ENCODE results near the gene GUK1.

GUK1 gene

DNA sequence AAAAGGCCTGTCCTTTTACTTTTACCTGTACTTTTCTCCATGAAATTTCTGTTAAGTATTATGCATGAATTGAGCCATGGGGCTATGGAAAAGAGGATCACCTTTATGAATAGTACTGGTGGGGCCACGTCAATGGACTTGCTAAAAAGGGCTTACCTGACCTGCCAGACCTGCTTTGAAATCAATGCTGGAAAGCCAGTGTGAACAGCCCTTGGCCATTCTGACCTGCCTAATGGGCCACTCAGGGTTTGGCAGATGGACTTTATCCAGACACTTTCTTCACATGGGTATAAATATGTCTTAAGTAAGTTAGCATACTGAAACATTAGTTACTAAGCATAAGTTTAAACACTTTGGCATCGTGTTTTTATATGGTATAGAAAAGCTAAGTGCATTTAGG is 8.3 kb upstream of the GUK1 start:
- no peak for DNase-seq (ENCODE audit: low read depth)

DNA sequence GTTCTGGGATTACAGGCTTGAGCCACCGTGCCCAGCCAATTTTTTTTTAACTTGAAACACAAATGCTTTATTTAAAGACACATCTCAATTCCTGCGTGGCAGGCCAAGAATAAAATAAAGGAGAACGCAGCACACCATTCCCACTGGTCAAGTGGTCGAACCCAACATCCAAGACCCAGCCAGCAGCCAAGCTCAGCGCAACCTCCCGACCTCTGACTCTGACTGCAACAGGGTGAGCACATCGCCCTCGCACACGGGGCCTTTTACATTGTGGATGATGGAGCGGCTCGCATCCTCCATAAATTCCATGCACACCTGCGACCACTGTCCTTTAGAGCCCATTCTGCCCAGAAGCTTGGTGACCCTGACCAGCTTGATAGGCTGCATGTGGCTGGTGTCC is 5.5 kb upstream of the GUK1 start:
- no peak for DNase-seq (ENCODE audit: low read depth)

DNA sequence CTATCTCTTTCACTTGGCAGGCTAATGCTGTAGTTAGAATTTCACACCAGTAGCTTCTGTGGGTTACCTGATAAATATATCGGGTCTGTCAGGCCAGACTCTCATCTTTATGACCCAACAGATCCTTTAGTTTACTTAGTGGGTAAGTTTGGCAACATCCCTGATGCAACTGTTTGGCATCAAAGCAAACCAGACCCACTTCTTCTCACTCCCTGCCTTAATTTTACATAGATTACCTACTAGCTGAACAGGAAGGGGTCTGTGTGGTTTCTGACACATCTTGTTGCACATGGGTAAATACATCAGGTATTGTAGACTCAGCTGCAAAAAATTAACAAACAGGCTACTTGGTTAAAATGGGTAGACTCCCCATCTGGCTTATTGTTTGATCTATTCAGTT is 3.2 kb upstream of the GUK1 start:
- DNase-seq (ENCODE audit: low read depth), result no peak

DNA sequence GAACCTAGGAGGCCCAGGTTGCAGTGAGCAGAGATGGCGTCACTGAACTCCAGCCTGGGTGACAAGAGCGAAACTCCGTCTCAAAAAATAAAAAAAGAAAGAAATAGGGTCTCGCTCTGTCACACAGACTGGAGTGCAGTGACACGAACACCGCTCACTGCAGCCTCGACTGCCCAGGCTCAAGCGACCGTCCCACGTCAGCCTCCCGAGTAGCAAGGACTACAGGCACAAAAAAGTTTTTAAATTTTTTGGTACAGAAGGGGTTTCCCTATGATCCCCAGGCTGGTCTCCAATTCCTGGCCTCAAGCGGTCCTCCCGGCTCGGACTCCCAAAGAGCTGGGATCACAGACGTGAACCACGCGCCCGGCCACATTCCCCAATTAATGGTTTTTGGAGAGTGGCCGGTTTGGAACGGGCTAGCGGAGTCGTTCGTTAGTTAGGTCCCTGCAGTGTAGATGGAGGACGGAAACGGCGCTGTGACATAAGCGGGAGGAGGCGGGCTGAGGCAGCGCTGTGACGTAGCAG is 611 bp upstream of the GUK1 start:
- DNase-seq (ENCODE audit: low read depth), result no peak

DNA sequence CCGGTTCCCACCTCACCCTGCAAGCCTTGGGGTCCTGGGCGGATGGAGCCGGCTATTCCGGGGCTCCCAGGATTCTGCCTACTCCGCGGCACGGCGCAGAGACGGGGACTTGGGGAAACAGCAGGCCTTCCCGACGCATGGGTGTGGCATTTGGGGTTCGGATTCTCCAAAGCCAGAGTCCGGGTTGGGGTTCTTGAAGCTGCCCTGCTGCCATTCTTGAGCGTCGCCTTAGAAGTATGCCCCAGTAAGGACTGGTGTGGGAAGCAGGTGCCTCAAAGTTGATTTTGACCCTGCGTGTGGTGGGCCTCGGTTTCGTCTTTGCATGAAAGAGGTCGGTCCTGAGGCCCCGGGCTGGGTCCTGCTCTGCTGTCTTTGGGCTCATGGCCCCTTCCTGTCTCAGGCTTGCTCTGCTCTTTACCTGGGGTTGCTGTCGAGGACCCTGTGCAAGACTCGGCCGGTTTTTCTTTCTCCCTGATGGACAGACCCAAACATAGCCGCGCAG is 696 bp downstream of the GUK1 start:
- DNase-seq (ENCODE audit: low read depth), result no peak

DNA sequence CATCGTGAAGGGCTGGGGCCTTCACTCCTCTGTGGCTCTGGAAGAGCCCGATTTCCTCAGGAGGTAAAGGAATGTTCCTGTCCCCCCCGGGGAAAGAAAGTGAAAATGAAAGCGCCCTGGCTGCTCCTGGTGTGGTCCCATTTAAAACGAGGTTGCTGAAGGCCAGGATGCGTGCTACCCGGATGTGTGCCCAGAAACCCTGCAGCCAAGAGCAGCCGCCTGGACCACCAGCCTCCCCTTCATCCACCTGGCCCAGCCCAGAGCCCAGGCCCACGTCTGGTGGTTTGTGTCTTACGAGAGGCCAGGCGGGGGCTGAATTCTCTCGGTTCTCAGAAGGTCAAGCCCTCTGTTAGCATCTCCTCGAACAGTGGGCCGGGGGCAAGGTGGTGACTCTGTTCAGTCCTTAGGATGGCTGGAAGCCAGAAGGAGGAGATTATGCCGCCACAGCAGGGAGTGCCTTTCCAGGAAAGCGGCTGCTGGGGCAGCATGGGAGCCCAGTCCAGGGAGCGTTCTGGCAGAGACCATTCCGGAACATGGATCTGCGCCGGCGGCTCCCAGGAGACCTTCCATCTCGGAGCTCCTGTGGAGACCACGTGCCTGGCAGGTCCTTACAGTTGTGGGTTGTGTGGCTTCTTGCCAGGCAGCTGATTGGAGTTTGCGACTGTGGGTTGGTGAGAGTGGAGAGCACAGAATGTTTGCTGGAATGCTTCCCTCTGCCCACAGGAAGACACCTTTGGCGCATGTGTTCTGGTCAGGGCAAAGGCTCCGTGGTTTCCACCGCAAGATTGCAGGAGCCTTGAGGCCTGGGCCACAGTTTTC is 1.4 kb downstream of the GUK1 start:
- DNase-seq (ENCODE audit: low read depth), result peak; percentile 64

DNA sequence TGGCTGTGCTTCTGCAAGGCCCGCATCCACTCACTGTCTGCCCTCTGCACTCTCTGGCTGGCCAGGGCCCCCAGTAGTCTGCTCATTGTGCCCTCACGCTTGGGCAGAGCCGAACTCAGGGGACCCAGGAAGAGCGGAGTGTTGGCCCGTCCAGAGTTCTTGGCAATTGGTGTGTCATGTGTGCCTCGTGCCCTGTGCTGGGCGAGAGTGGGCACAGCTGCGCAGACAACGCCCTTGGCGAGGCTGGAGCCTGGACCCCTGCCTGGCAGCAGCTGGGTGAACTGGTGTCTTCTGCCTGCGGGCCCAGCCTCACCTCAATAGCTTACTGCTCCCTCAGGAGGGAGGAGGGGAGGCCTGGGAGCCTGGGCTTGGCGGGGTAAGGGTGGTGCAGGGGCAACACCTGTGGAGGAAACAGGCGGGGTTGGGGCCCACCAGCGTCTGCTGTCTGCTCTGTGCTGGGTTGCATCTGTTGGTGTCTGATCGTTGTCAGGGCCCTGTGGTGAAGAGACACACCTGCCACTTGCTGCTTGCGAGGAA is 2.1 kb downstream of the GUK1 start:
- DNase-seq (ENCODE audit: low read depth), result no peak

DNA sequence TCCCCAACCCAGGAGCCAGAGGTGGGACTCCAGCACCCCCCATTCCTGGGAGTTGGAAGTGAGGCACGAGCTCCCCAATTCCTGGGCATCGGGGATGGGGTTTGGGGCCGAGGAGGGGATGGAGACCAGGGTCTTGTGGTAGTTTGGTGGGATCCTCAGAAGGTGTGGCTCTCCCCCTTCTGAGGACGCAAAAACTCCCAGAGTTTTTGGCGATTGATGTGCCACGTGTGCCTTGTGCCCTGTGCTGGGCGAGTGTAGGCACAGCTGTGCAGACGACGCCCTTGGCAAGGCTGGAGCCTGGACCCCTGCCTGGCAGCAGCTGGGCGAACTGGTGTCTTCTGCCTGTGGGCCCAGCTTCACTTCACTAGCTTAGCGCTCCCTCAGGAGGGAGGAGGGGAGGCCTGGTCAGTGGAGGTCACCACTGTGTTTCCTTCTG is 2.6 kb downstream of the GUK1 start:
- no peak for DNase-seq (ENCODE audit: low read depth)

DNA sequence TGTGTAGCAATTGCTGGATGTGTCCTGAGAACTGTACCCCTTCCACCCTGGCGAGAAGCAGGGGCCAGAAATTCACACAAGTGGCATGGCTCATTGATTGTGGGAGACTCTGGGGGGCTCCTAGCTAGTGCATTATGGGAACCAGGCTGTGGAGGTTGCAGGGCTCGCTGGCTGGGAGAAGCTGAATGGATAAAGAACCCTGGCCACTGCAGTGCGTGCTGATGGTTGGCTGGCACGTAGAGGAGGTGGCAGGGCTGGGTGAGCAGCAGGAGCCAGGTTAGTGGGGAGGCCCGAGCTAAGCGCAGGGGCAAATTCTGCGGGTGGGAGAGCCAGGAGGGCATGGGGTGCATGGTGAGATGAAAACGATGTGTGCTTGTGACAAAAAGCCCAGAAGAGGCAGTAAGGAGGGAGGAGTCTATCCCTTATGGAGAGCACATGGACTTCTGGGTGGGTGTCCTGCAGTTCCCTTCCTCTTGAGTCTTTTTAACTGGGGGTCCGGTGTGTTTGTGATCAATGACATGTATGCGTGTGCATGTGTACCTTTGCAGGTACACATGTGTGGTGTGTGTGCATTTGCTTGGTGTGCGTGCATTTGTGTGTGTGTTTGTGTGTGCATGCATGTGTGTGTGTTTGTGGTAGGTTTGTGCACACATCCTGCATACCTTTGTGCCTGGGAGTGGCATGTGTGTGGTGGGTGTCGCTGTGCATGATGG is 3.6 kb downstream of the GUK1 start:
- DNase-seq (ENCODE audit: low read depth), result no peak

DNA sequence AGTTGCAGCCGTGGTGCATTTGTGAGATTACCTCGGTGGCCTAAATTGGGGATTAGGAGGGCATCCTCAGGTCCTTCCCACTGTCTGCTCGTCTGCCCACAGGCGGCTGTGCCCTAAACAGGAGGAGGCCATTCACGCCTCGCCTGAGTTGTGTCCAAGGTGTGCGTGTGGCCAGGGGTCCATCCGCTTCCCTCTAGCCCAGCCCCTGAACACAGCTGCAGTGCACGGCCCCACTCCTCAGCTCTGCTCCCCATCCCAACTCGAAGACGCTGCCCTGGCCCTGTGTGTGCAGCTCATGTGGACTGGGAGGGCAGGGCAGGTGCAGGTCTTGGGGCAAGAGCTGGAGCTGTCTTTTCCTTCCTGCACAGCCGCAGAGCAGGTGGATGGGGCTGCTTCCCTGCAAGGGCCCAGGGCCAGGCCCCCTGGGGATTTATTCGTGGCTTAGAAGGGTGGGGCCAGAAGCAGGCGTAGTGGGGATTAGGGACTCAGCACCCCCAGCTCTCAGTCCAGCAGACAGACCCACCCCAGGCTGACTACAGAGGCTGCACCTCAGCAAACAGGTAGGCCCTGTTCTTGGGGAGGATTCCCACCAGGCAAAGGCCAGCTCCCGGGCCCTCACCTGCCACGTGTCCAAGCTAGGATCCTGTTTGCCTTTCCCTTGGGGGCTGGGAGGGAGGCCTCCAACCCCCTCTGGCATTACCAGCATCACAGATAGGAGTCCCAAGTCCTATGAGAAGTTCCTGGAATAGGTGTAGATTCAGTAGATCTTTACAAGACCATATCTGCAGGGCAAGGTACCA is 4.3 kb downstream of the GUK1 start:
- no peak for DNase-seq (ENCODE audit: low read depth)

DNA sequence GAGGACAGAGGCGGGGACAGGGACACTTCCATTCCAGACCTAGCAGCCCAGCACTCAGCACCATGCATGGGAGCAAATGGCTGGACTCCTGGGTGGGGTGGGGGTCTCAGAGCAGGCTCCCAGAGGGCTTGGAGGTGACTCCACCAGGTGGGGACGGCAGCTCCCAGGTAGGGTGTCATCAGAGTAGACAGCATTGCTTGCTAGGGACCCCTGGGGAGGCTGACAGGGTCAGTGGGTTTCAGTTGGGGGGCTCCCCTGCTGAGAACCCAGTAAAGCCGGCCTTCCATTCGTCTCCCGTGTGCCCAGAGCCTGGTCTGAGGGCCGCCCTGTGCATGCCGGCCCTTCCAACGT is 4.9 kb downstream of the GUK1 start:
- no peak for DNase-seq (ENCODE audit: low read depth)

DNA sequence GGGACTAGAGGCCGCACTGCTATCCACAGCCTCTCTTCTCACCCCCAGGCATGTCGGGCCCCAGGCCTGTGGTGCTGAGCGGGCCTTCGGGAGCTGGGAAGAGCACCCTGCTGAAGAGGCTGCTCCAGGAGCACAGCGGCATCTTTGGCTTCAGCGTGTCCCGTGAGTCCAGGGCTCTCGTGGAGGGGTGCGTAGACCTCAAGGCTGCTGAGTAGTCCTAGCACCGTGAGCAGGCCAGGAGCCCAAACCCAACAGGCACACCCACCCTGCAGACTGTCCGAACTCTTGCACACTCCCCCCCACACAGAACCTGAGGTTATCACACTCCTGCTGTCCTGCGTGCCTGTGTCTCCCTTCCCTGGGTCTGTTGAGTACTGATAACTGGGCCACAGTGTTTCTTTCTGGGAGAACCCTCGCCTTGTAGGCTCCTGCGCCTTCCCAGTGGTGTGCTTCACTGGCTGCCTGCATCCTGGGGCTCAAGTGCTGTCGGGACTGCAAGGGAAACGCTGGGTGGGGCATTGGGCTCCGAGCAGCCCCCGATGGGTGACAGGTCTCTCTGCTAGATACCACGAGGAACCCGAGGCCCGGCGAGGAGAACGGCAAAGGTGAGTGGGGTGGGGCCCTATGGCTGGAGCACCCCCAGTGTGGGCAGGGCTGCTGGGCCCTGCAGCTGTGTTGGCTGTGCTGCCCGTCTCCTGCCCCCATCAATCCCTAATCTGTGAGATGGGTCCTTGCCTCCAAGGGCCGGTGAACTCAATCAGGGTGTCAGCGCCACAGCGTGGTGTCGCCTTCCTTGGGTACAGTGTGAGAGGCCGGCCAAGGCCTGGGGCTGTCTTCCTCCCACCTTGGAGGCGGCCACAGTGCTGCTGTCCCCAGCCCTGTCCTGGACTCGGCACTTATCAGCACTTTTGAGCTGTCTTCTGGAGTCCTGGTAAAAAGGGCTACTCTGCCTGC is 5.7 kb downstream of the GUK1 start:
- no peak for DNase-seq (ENCODE audit: low read depth)

DNA sequence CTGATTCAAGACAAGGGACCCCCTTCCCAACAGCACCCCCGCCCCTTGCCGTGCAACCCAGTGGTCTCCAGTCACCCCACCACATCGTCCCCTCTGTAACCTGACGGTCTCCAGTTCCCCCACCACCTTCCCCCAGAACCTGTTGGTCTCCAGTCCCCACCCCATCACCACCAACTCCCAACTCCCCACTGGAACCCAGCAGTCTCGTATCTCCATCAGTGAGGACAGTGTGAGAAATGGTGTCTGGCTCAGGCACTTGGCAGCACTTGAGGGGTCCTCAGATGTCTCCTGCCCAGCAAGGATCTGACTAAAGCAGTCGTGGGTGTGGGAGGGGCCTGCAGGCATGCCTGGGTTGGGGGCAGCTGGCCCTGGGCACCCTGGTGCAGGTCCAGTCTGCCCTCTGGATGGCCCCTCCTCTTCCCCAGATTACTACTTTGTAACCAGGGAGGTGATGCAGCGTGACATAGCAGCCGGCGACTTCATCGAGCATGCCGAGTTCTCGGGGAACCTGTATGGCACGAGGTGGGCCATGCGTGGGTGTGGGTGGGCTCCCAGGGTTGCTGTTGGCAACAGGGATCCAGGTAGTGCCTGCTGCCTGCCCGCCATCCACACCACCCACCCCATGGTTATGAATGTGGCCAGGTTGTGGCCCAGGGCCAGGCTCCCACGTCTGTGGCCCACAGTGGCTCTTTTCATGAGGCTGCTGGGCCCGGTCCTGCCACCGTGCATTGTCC is 6.5 kb downstream of the GUK1 start:
- DNase-seq (ENCODE audit: low read depth), result no peak

DNA sequence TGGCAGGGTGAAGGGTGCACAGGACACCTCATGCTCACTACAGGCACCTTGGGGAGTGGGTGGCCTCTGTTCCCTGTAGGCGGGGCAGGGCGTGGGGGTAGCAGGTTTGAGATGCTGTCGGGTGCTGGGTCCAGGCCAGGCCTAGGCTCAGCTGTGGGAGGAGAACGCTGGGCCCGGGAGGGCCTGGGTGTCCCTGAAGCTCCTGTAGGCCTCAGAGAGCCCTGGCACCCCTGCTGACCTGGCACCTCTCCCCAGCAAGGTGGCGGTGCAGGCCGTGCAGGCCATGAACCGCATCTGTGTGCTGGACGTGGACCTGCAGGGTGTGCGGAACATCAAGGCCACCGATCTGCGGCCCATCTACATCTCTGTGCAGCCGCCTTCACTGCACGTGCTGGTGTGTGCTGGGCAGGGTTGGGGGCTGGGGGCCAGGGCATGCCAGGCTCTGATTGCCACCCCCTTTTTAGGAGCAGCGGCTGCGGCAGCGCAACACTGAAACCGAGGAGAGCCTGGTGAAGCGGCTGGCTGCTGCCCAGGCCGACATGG is 7.1 kb downstream of the GUK1 start:
- DNase-seq (ENCODE audit: low read depth), result no peak

DNA sequence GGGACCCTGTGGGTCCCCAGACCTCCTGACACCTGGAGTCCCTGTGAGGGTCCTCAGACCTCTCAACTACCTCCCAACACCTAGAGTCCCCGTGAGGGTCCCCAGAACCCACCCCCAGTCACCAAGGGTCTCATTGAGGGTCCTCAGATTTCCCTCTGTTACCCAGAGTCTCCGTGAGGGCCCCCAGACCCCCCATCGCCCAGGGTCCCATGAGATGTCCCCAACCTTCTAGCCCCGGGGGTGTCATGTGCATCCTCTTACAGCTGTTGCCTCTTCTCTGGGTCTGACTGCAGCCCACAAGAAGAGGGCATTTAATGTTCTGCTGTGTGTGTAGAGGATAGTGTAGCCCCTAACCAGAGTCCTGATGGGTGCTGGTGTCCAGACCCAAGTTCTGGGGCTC is 7.7 kb downstream of the GUK1 start:
- DNase-seq (ENCODE audit: low read depth), result no peak

DNA sequence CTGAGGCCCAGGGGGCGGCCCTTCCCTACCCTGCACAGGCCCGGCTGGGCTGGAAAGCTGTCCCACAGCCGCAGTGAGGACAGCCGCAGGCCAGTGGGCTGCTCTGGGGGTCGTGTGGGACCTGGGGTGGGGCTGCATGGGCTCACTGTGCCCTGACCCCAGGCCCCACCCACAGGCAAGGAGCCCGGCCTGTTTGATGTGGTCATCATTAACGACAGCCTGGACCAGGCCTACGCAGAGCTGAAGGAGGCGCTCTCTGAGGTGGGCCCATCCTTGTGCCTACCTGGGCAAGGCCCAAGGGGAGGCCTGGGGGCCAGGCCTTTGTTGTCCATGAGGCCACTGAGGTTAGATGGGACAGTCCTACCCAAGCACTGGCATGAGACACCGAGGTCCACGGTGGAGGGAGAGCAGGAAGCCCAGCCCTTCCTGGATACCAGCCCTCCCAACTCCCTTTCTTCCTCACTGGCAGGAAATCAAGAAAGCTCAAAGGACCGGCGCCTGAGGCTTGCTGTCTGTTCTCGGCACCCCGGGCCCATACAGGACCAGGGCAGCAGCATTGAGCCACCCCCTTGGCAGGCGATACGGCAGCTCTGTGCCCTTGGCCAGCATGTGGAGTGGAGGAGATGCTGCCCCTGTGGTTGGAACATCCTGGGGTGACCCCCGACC is 8.2 kb downstream of the GUK1 start:
- peak; percentile 17 for DNase-seq (ENCODE audit: low read depth)

DNA sequence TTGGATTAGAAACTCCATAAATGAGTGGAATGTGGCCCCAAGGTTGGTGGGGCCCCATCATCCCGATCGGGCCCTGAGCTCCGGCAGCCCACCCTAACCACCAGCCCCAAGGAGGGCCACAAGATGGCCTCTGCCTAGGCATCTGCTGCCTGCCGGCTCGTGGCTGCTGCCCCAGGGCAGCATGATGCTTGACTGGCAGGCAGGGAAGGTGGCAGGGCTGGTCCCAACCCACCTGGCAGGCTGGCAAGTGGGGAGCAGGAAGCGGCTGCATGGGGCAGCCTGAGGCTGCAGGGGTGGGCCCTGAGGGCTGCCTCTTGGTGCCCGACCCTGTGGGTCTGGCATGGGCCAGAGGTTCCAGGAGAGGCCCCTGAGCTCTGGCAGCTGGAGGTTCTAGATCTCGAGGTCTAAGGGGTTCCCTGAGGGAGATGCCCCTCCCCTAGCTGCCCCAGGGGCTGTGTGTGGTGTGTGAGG is 8.9 kb downstream of the GUK1 start:
- DNase-seq (ENCODE audit: low read depth), result no peak

DNA sequence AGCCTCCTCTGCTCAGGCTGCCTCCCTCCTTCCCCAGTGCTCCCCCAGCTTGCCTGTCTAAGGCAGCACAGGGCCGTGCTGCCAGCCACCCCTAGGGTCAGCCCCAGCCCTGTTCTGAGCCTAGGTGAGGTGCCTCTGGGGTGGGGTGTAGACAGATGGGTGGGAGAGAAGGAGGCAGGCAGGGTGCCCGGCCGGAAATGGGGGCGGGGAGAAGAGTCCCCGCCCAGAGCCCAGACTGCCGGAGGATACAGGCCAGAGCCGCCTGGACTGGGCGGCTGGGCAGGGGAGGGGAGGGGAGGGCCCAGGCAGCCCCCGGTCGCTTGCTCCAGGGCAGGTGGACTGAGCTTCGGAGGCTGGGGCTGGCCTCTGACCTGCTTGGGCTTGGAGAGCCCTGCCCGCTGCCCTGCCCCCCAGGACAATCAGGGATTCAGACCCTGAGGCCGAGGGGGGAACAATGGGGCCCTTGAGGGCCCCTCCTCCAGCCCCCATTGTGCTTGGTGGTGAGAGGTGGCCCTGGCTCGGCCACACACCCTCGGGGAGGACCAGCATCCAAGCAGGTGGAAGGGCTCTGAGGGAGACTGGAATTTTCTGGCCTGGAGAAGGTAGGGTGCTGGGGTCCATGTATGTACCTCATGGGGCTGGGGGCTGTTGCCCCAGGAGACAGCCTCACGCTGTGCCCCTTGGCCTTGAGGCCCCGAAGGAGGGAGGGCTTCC is 9.5 kb downstream of the GUK1 start, which contains the start of gene GJC2:
Gene GJC2, plus strand, starts transcription at position 525 of the 714 bp plus-strand sequence. CDS start 7,829 bp downstream, outside the sequence.
- peak; percentile 50 for DNase-seq (ENCODE audit: low read depth)

DNA sequence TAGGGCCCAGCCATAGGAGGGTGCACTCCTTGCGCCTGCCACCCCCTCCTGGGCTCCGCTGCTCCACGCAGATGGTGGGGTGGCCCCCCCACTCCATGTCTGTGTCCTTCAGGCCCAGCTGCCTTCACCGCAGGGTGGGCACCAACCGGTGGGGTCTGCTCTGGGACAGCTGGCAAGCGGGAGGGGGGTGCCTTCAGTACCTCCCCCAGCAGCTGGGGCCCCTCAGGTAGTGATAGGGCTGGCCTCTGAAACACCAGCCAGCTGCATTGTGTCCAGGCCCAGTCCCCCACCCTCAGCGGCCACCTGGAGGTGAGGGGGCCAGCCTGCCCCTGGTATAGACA is 10.0 kb downstream of the GUK1 start:
- DNase-seq (ENCODE audit: low read depth), result no peak
